NOMO-1 treated with DMSO at 0.1 percent for 48 hours (cell line): ENCODE measurements around the gene NQO2.
"Not testable (repeated sequence)": the region's sequence is repeated elsewhere in the genome, so short reads cannot be mapped to it uniquely, and the experiment has no call there.

Experiments used
- DNase-seq: peaks from one replicate; lab custom pipeline; 2025; ENCODE audit not compliant: unreplicated experiment; lab: John Stamatoyannopoulos, UW

NQO2 gene

DNA sequence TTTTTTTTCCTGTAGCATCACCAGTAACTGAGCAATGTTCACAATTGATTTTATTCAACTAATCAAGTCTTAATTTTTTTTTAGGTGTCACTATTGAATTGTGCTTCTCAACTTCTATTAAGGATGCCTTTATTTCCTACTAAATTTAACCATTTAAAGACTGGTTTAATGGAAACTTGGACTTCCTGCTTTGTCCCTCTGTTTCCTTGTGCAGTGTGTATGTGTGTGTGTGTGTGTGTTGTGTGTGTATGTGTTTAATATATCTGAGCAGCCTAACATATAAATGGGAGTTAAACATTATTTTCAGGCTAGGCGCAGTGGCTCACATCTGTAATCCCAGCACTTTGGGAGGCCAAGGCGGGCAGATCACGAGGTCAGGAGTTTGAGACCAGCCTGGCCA lies 30.1 kb upstream of the NQO2 start:
- DNase-seq, result no peak

GRCh38 chr6:2970034-2970685 lies 29.5 kb upstream of the NQO2 start:
- no peak for DNase-seq

GRCh38 chr6:2970753-2971419 lies 28.8 kb upstream of the NQO2 start:
- peak; percentile 42 for DNase-seq

DNA sequence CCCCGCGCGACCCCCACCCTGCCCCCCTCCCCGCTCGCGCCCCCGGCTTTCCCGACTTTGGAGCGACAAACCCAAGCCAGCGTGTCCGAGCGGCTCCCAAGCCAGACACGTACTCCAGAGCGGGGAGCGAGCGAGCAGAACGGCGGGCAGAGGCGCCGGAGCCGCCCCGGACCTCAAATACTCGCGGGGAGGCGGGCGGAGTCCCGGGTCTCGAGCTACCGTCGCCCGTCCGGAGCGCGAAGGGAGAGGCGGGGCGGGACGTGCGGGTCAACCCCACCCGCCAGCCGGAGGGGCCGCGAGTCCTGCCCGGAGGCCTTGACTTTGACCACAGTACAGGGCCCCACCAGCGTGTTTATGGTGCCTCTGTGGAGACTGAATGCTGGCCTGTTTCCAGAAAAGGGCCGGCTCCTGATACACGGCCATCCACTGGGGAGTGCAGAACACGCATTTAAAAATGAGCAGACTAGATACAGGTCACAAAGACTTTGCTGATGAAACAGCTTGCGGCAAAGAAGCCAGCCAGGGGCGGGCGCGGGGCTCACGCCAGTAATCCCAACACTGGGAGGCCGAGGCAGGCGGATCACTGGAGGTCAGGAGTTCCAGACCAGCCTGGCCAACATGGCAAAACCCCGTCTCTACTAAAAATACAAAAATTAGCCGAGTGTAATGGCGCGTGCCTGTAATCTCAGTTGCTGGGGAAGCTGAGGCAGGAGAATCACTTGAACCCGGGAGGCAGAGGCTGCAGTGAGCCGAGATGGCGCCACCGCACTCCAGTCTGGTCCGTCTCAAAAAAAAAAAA lies 28.1 kb upstream of the NQO2 start, which contains the start of gene SERPINB6:
Gene SERPINB6, minus strand, starts transcription at position 148 of the 799 bp plus-strand sequence. CDS start 12,235 bp downstream, outside the sequence.
- peak; percentile 31 for DNase-seq

DNA sequence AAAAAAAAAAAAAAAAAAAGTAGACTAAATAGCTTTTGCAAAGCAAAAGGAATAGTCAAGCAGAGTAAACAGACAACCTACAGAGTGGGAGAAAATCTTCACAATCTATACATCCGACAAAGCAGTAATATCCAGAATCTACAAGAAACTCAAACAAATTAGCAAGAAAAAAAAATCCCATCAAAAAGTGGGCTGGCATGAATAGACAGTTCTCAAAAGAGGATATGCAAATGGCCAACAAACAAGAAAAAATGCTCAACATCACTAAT lies 27.5 kb upstream of the NQO2 start:
- not testable (repeated sequence) for DNase-seq

DNA sequence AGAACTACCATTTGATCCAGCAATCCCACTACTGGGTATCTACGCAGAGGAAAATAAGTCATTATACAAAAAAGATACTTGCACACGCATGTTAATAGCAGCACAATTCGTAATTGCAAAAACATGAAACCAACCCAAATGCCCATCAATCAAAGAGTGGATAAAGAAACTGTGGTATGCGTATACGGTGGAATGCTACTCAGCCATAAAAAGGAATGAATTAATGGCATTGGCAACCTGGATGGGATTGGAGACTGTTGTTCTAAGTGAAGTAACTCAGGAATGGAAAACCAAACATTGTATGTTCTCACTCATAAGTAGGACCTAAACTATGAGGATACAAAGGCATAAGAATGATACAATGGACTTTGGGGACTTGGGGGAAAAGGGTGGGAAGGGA lies 27.0 kb upstream of the NQO2 start:
- not testable (repeated sequence) for DNase-seq

DNA sequence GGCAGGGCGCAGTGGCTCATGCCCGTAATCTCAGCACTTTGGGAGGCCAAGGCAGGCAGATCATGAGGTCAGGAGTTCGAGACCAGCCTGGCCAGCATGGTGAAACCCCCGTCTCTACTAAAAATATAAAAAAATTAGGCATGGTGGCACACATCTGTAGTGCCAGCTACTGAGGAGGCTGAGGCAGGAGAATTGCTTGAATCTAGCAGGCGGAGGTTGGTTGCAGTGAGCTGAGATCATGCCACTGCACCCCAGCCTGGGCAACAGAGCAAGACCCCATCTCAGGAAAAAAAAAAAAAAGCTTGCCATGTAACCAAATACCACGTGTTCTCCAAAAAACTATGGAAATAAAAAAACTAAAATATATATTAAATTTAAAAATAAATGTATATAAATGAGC lies 26.5 kb upstream of the NQO2 start:
- not testable (repeated sequence) for DNase-seq

DNA sequence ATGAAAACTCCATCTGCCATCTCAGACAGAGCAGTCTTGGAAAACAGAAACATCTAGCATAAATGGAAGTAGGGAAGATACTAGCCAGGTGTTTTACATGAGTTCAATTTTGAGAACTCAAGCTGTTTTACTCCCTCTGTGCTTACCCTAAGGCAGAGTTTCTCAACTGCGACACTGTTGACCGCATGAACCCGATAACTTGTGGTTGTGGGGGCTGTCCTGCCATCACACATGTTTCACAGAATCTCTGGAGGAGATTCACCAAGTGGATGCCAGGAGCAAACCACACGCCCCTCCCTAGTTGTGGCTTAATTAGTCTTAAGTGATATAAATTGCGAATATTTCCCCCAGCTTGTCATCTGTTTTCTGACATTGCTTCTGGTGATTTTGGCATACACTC lies 26.0 kb upstream of the NQO2 start:
- DNase-seq, result no peak

- DNase-seq, result no peak
These were observed 23.6 kb upstream of the NQO2 start for GRCh38 chr6:2976060-2976459.

- DNase-seq, result no peak
These were observed 23.1 kb upstream of the NQO2 start for GRCh38 chr6:2976571-2977085.

GRCh38 chr6:2977290-2977689 lies 22.4 kb upstream of the NQO2 start:
- no peak for DNase-seq

DNA sequence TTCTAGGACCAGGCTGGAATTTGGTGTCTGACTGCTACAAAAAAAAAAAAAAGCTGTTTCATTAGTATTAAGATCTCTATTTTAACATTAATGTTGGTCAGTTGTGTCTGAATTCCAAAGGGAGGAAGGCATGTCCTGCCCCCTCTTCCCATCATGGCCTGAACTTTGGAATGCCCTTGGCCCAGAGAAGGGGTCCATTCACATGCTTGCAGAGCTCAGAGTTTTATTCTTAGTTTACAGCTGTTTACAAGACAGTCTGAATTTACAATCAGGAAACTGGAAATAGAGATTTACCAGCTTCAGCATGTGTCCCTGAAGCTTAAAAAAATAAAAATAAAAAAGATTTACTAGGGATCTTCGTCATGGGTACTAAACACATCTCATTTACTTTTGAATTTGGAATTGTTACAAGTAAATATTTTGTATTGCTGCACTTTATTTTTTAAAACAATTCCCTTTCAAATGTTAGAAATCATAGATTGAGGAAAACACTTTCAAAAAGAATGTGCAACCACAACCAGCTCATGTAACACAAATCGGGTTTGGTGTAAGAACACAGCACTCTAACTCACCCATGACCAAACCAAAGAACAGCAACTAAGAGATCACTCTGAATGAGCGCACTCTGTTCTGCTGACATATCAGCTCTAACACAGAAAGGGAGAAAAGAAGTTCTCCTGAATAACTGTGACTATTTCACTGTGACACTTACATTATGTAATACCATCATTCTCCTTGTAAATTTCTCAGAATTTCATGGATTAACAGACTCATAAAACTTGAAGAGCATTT lies 21.7 kb upstream of the NQO2 start:
- DNase-seq, result no peak

DNA sequence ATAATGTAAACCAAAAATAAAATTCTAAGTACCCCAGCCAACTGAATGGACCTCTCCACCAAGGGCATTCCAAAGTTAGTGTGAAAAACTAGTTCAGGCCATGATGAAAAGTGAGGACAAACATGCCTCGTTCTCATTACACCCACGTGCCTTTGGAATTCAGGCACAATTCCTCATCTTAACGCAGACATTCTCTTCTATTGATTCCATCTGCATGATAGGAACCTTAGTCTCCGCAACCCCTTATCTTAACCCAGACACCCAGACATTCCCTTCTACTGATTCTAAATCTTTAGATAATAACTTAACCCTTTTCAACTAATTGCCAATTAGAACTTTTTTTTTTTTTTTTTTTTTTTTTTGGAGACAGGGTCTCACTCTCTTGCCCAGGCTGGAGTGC lies 20.8 kb upstream of the NQO2 start:
- DNase-seq, result no peak

DNA sequence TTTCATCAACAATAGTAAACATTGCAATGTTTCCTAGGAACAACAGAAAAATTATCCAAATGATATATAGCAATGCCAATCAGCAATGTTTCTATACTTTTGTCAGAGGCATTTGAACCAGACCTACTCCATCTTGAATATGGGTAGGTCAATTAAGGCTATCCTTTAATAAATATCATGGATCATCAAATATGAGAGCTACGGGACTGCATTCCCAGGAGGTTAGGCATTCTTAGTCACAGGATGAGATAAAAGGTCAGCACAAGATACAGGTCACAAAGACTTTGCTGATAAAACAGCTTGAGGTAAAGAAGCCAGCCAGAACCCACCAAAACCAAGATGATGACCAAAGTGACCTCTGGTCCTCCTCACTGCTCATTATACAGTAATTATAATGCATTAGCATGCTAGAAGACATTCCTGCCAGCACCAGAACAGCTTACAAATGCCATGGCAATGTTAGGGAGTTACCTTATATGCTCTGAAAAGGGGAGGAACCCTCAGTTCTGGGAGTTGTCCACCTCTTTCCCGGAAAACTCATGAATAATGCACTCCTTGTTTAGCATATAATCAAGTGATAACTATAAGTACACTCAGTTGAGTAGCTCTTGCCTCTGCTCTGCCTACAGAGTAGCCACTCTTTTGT lies 19.8 kb upstream of the NQO2 start:
- no peak for DNase-seq

- DNase-seq, result no peak
These were observed 19.2 kb upstream of the NQO2 start for GRCh38 chr6:2980465-2980855.

- DNase-seq, result no peak
These were observed 17.1 kb upstream of the NQO2 start for GRCh38 chr6:2982426-2983117.

- no peak for DNase-seq
These were observed 14.8 kb upstream of the NQO2 start for GRCh38 chr6:2984738-2985406.

GRCh38 chr6:2986722-2987221 lies 12.9 kb upstream of the NQO2 start:
- DNase-seq, result no peak

DNA sequence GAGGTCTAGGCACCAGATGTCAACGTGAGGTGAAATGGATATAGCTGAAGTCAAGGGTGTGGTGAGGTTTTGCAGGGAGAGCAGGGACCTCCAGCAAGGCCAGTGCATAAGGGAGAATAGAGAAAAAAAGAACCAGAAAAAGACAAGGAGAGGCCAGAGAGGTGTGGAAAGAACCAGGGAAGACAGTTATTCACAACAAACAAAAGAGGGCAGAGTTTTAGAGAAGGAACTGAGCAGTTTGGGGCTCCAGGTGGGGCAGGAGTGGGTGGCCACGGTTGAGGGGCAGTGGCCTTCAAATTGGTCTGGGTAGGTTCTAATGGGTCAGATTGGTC lies 11.6 kb upstream of the NQO2 start:
- no peak for DNase-seq
